HepG2 (cell line): ENCODE measurements around the gene TMC8. TPM values are rescaled to one million over a fixed set of nuclear protein-coding genes. Genes with fewer than 3 reads are reported as not detected.
A peak's percentile ranks its signal among the peaks of the same experiment; 100 is the strongest.

Experiments used
- CCAR2 ChIP-seq: fragments of 200-400 bp; formaldehyde crosslinking; optimal IDR thresholded peaks from 2 replicates; pipeline ENCODE3; 2018; ENCODE audit warnings: low read depth, mild to moderate bottlenecking, low read length, moderate library complexity
- JUN ChIP-seq: sonication (generic); formaldehyde crosslinking; IDR thresholded peaks from 2 replicates; pipeline ENCODE4 v1.4.0; 2020; ENCODE audit warnings: mild to moderate bottlenecking, missing genetic modification reagents
- MED1 ChIP-seq: sonication (generic); formaldehyde crosslinking; IDR thresholded peaks from 2 replicates; pipeline ENCODE4 v1.4.0; 2020; ENCODE audit warnings: missing genetic modification reagents
- MZF1 ChIP-seq: sonication (generic); formaldehyde crosslinking; IDR thresholded peaks from 2 replicates; pipeline ENCODE4 v1.8.1; 2023; ENCODE audit warnings: mild to moderate bottlenecking, missing genetic modification reagents, borderline replicate concordance
- NONO ChIP-seq, 2 experiments: fragments of 450-650 bp in 1 of 2; sonication (generic) in 1 of 2; formaldehyde crosslinking in 1 of 2; IDR thresholded peaks in 1 of 2; conservative IDR thresholded peaks in 1 of 2; 2 replicates each; pipeline versions ENCODE4 v1.6.1 to v1.8.0; 2017 to 2022; ENCODE audit warnings: mild to moderate bottlenecking in 1 of 2, missing genetic modification reagents in 1 of 2, moderate library complexity in 1 of 2
- SAP130 ChIP-seq: IDR thresholded peaks from 2 replicates; pipeline ENCODE4 v1.6.1; 2016; ENCODE audit warnings: low read depth
- TEAD3 ChIP-seq: optimal IDR thresholded peaks from 2 replicates; pipeline ENCODE3; 2016; ENCODE audit warnings: borderline replicate concordance
- ZBTB7B ChIP-seq: sonication (generic); formaldehyde crosslinking; IDR thresholded peaks from 2 replicates; pipeline ENCODE4 v1.4.0; 2020; ENCODE audit warnings: missing genetic modification reagents
- ZNF335 ChIP-seq: sonication (generic); formaldehyde crosslinking; IDR thresholded peaks from 2 replicates; pipeline ENCODE4 v1.4.0; 2020; ENCODE audit warnings: missing genetic modification reagents
- ZNF704 ChIP-seq: sonication (generic); formaldehyde crosslinking; IDR thresholded peaks from 2 replicates; pipeline ENCODE4 v1.8.1; 2023; ENCODE audit warnings: mild to moderate bottlenecking, inconsistent platforms, moderate library complexity, missing genetic modification reagents, borderline replicate concordance
- polyA plus RNA-seq, 8 experiments: library from polyadenylated mRNA; depleted of rRNA in 3 of 8; stranded (reverse) in 7 of 8; unstranded in 1 of 8; fragments of >200 nt; fragmentation: Illumina TruSeq in 4 of 8; extraction: Trizol in 4 of 8; gene quantifications; 2 replicates each; pipeline versions ENCODE4 v1.2.1 to v1.2.3, GENCODE V29; 2011 to 2016; ENCODE audit warnings: low read depth in 4 of 8, missing spikeins in 1 of 8, mixed read lengths in 1 of 8; ENCODE audit not compliant: insufficient read depth in 1 of 8
- total RNA-seq, 5 experiments: library from RNA; depleted of rRNA; stranded (reverse); fragments of >200 nt; fragmentation: Illumina TruSeq; extraction: Trizol; gene quantifications; 2 replicates each; pipeline ENCODE4 v1.2.3, GENCODE V29; 2016; ENCODE audit warnings: low read depth in 1 of 5
- TF ChIP-seq, protein P1 (sequence below): sonication (generic); formaldehyde crosslinking; IDR thresholded peaks from 2 replicates; pipeline ENCODE4 v1.4.0; 2020; ENCODE audit warnings: missing genetic modification reagents, borderline replicate concordance
- TF ChIP-seq, protein P2 (sequence below): IDR thresholded peaks from 2 replicates; pipeline ENCODE4 v1.6.1; 2016; ENCODE audit warnings: low read depth
- TF ChIP-seq, protein P3 (sequence below): sonication (generic); formaldehyde crosslinking; IDR thresholded peaks from 2 replicates; pipeline ENCODE4 v1.5.1; 2020; ENCODE audit warnings: missing genetic modification reagents, mild to moderate bottlenecking, borderline replicate concordance

TMC8 gene
- total and polyA plus RNA-seq, 2 of the 13 experiments (the other 11 are each of a cell fraction or from before 2014, with no cell fraction given): 0.53 to 7.8 TPM

DNA sequence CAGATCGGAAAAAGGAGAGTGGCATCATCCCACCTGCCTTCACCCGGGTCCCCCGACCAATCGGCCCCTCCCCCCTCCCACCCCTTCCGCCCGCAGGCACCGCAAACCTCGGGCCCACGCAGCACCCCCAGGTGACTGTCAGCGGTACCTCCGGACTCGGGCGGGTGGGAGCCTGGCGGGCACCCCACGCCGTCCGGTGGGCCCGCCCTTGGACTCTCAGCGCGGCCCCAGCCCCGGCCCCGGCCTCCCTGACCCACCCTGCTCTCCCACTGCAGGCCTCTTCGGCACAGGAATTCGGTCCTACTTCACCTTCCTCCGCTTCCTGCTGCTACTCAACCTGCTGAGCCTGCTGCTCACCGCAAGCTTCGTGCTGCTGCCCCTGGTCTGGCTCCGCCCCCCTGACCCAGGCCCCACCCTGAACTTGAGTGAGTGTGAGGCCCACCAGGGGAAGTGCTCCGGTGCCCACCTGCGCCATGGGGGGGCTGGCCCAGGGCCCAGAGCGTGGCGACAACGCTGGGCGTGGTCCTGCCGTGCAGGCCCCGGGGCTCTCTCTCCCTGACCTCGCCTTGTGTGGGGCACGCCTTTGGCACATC is 1.6 kb downstream of the TMC8 start (continued):
- TF ChIP-seq ZNF704 (CRISPR knock-in tag): no peak
- no peak for TF ChIP-seq CCAR2
- TF ChIP-seq ZBTB7B (CRISPR knock-in tag): peak; percentile 79; the same call in 1 of the 2 replicates
- no peak for TF ChIP-seq JUN (CRISPR knock-in tag)
- TF ChIP-seq SAP130 (CRISPR knock-in tag): peak; percentile 32; the same call in 1 of the 2 replicates
- no peak for TF ChIP-seq NONO (IDR thresholded peaks at IDR 0.05)
- TF ChIP-seq NONO (CRISPR knock-in tag; conservative IDR thresholded peaks at IDR 0.05): no peak
- TF ChIP-seq, protein P1, sequence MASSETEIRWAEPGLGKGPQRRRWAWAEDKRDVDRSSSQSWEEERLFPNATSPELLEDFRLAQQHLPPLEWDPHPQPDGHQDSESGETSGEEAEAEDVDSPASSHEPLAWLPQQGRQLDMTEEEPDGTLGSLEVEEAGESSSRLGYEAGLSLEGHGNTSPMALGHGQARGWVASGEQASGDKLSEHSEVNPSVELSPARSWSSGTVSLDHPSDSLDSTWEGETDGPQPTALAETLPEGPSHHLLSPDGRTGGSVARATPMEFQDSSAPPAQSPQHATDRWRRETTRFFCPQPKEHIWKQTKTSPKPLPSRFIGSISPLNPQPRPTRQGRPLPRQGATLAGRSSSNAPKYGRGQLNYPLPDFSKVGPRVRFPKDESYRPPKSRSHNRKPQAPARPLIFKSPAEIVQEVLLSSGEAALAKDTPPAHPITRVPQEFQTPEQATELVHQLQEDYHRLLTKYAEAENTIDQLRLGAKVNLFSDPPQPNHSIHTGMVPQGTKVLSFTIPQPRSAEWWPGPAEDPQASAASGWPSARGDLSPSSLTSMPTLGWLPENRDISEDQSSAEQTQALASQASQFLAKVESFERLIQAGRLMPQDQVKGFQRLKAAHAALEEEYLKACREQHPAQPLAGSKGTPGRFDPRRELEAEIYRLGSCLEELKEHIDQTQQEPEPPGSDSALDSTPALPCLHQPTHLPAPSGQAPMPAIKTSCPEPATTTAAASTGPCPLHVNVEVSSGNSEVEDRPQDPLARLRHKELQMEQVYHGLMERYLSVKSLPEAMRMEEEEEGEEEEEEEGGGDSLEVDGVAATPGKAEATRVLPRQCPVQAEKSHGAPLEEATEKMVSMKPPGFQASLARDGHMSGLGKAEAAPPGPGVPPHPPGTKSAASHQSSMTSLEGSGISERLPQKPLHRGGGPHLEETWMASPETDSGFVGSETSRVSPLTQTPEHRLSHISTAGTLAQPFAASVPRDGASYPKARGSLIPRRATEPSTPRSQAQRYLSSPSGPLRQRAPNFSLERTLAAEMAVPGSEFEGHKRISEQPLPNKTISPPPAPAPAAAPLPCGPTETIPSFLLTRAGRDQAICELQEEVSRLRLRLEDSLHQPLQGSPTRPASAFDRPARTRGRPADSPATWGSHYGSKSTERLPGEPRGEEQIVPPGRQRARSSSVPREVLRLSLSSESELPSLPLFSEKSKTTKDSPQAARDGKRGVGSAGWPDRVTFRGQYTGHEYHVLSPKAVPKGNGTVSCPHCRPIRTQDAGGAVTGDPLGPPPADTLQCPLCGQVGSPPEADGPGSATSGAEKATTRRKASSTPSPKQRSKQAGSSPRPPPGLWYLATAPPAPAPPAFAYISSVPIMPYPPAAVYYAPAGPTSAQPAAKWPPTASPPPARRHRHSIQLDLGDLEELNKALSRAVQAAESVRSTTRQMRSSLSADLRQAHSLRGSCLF (CRISPR knock-in tag): no peak
- 0 out of 2 replicates have a peak, but pooled peaks have one; percentile 52 for TF ChIP-seq MZF1 (CRISPR knock-in tag)
- no peak for TF ChIP-seq ZNF335 (CRISPR knock-in tag)
- TF ChIP-seq, protein P2, sequence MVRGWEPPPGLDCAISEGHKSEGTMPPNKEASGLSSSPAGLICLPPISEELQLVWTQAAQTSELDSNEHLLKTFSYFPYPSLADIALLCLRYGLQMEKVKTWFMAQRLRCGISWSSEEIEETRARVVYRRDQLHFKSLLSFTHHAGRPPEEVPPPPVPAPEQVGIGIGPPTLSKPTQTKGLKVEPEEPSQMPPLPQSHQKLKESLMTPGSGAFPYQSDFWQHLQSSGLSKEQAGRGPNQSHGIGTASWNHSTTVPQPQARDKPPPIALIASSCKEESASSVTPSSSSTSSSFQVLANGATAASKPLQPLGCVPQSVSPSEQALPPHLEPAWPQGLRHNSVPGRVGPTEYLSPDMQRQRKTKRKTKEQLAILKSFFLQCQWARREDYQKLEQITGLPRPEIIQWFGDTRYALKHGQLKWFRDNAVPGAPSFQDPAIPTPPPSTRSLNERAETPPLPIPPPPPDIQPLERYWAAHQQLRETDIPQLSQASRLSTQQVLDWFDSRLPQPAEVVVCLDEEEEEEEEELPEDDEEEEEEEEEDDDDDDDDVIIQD (CRISPR knock-in tag): no peak
- TF ChIP-seq, protein P3, sequence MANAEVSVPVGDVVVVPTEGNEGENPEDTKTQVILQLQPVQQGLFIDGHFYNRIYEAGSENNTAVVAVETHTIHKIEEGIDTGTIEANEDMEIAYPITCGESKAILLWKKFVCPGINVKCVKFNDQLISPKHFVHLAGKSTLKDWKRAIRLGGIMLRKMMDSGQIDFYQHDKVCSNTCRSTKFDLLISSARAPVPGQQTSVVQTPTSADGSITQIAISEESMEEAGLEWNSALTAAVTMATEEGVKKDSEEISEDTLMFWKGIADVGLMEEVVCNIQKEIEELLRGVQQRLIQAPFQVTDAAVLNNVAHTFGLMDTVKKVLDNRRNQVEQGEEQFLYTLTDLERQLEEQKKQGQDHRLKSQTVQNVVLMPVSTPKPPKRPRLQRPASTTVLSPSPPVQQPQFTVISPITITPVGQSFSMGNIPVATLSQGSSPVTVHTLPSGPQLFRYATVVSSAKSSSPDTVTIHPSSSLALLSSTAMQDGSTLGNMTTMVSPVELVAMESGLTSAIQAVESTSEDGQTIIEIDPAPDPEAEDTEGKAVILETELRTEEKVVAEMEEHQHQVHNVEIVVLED (CRISPR knock-in tag): peak; percentile 22; the same call in 1 of the 2 replicates
- TF ChIP-seq MED1: no peak
- no peak for TF ChIP-seq TEAD3 (CRISPR knock-in tag)
